HEK293 (cell line): ENCODE measurements around the gene KCNJ16.

Source experiments
- CTCF ChIA-PET: fragments of 350-600 bp; formaldehyde crosslinking; extraction: SDS; loops from one replicate; lab custom pipeline; 2021; ENCODE audit warnings: antibody characterized with exemption; lab: Yijun Ruan, JAX
- POLR2A ChIA-PET: fragments of 300-600 bp; formaldehyde crosslinking; extraction: SDS; loops from one replicate; lab custom pipeline; 2020; ENCODE audit warnings: antibody characterized with exemption, inconsistent platforms; lab: Yijun Ruan, JAX
- H3K27ac ChIP-seq: fragments of 200-500 bp; sonication (Bioruptor generic); 2 replicates; pipeline ENCODE4 v1.5.1; 2014; ENCODE audit warnings: low read depth, low read length, control low read depth, inconsistent platforms; ENCODE audit errors: extremely low read depth
- H3K36me3 ChIP-seq, 2 experiments: fragments of 200-500 bp in 1 of 2; sonication (Bioruptor generic) in 1 of 2; 1 replicate in 1 of 2; 2 replicates in 1 of 2; pipeline ENCODE4 v1.5.1; 2014 to 2017; ENCODE audit warnings: inconsistent platforms in 2 of 2, low read length in 2 of 2; ENCODE audit not compliant: control insufficient read depth in 2 of 2, insufficient read depth in 1 of 2
- H3K4me1 ChIP-seq: fragments of 200-500 bp; sonication (Bioruptor generic); 2 replicates; pipeline ENCODE4 v1.5.1; 2014; ENCODE audit warnings: mild to moderate bottlenecking, low read length, inconsistent platforms; ENCODE audit not compliant: control insufficient read depth, insufficient read depth
- H3K4me3 ChIP-seq: 2 replicates; pipeline ENCODE4 v1.5.1; 2011; ENCODE audit warnings: low read depth, mild to moderate bottlenecking, control low read depth, low read length, moderate library complexity
- H3K9me3 ChIP-seq: fragments of 200-500 bp; sonication (Bioruptor generic); 2 replicates; pipeline ENCODE4 v1.5.1; 2014; ENCODE audit warnings: low read depth, low read length, inconsistent platforms; ENCODE audit not compliant: control insufficient read depth, insufficient read depth
- KLF16 ChIP-seq: fragments of 450-650 bp; formaldehyde crosslinking; IDR thresholded peaks from 2 replicates; pipeline ENCODE4 v1.5.1; 2017; ENCODE audit warnings: missing biosample characterization, missing genetic modification characterization
- ZBTB8A ChIP-seq: fragments of 450-650 bp; formaldehyde crosslinking; IDR thresholded peaks from 2 replicates; pipeline ENCODE4 v1.5.1; 2016; ENCODE audit warnings: missing biosample characterization, missing genetic modification characterization
- ZNF214 ChIP-seq: fragments of 450-650 bp; formaldehyde crosslinking; IDR thresholded peaks from 2 replicates; pipeline ENCODE4 v1.5.1; 2017; ENCODE audit warnings: missing biosample characterization, mild to moderate bottlenecking, missing genetic modification characterization, borderline replicate concordance
- ZNF335 ChIP-seq: fragments of 450-650 bp; formaldehyde crosslinking; conservative IDR thresholded peaks from 2 replicates; pipeline ENCODE4 v1.5.1; 2016; ENCODE audit warnings: missing biosample characterization, missing genetic modification characterization
- ZNF433 ChIP-seq: fragments of 450-650 bp; formaldehyde crosslinking; IDR thresholded peaks from 2 replicates; pipeline ENCODE4 v1.5.1; 2016; ENCODE audit warnings: missing biosample characterization, missing genetic modification characterization, low read depth
- ZNF48 ChIP-seq: fragments of 450-650 bp; formaldehyde crosslinking; IDR thresholded peaks from 2 replicates; pipeline ENCODE4 v1.5.1; 2016; ENCODE audit warnings: missing biosample characterization, missing genetic modification characterization
- ZNF777 ChIP-seq: fragments of 450-650 bp; formaldehyde crosslinking; IDR thresholded peaks from 2 replicates; pipeline ENCODE4 v1.5.1; 2017; ENCODE audit warnings: missing biosample characterization, missing genetic modification characterization, borderline replicate concordance
- TF ChIP-seq, protein P1 (sequence below): fragments of 450-650 bp; formaldehyde crosslinking; conservative IDR thresholded peaks from 2 replicates; pipeline ENCODE4 v1.5.1; 2016; ENCODE audit warnings: low read depth, missing biosample characterization, missing genetic modification characterization
- TF ChIP-seq, protein P2 (sequence below): fragments of 450-650 bp; formaldehyde crosslinking; conservative IDR thresholded peaks from 2 replicates; pipeline ENCODE4 v1.5.1; 2016; ENCODE audit warnings: low read depth, missing biosample characterization, missing genetic modification characterization
- TF ChIP-seq, protein P3 (sequence below): fragments of 450-650 bp; formaldehyde crosslinking; IDR thresholded peaks from 2 replicates; pipeline ENCODE4 v1.5.1; 2016; ENCODE audit warnings: missing biosample characterization, missing genetic modification characterization
- TF ChIP-seq, protein P4 (sequence below): fragments of 450-650 bp; formaldehyde crosslinking; IDR thresholded peaks from 2 replicates; pipeline ENCODE4 v1.5.1; 2016; ENCODE audit warnings: missing biosample characterization, missing genetic modification characterization

Gene KCNJ16

GRCh38 chr17:70040336-70040735 is 34.7 kb upstream of the KCNJ16 start (continued):
- TF ChIP-seq, protein P1, sequence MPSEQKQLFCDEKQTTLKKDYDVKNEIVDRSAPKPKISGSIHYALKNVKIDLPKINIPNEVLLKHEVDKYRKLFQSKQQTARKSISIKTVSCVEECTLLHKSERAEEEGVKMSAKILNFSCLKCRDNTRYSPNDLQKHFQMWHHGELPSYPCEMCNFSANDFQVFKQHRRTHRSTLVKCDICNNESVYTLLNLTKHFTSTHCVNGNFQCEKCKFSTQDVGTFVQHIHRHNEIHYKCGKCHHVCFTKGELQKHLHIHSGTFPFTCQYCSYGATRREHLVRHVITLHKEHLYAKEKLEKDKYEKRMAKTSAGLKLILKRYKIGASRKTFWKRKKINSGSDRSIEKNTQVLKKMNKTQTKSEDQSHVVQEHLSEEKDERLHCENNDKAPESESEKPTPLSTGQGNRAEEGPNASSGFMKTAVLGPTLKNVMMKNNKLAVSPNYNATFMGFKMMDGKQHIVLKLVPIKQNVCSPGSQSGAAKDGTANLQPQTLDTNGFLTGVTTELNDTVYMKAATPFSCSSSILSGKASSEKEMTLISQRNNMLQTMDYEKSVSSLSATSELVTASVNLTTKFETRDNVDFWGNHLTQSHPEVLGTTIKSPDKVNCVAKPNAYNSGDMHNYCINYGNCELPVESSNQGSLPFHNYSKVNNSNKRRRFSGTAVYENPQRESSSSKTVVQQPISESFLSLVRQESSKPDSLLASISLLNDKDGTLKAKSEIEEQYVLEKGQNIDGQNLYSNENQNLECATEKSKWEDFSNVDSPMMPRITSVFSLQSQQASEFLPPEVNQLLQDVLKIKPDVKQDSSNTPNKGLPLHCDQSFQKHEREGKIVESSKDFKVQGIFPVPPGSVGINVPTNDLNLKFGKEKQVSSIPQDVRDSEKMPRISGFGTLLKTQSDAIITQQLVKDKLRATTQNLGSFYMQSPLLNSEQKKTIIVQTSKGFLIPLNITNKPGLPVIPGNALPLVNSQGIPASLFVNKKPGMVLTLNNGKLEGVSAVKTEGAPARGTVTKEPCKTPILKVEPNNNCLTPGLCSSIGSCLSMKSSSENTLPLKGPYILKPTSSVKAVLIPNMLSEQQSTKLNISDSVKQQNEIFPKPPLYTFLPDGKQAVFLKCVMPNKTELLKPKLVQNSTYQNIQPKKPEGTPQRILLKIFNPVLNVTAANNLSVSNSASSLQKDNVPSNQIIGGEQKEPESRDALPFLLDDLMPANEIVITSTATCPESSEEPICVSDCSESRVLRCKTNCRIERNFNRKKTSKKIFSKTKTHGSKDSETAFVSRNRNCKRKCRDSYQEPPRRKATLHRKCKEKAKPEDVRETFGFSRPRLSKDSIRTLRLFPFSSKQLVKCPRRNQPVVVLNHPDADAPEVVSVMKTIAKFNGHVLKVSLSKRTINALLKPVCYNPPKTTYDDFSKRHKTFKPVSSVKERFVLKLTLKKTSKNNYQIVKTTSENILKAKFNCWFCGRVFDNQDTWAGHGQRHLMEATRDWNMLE (tag by site-specific recombination) = no peak
- TF ChIP-seq, protein P2, sequence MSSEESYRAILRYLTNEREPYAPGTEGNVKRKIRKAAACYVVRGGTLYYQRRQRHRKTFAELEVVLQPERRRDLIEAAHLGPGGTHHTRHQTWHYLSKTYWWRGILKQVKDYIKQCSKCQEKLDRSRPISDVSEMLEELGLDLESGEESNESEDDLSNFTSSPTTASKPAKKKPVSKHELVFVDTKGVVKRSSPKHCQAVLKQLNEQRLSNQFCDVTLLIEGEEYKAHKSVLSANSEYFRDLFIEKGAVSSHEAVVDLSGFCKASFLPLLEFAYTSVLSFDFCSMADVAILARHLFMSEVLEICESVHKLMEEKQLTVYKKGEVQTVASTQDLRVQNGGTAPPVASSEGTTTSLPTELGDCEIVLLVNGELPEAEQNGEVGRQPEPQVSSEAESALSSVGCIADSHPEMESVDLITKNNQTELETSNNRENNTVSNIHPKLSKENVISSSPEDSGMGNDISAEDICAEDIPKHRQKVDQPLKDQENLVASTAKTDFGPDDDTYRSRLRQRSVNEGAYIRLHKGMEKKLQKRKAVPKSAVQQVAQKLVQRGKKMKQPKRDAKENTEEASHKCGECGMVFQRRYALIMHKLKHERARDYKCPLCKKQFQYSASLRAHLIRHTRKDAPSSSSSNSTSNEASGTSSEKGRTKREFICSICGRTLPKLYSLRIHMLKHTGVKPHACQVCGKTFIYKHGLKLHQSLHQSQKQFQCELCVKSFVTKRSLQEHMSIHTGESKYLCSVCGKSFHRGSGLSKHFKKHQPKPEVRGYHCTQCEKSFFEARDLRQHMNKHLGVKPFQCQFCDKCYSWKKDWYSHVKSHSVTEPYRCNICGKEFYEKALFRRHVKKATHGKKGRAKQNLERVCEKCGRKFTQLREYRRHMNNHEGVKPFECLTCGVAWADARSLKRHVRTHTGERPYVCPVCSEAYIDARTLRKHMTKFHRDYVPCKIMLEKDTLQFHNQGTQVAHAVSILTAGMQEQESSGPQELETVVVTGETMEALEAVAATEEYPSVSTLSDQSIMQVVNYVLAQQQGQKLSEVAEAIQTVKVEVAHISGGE (tag by site-specific recombination) = no peak
- no peak for TF ChIP-seq ZNF777
- no peak for TF ChIP-seq KLF16 (tag by site-specific recombination)

DNA sequence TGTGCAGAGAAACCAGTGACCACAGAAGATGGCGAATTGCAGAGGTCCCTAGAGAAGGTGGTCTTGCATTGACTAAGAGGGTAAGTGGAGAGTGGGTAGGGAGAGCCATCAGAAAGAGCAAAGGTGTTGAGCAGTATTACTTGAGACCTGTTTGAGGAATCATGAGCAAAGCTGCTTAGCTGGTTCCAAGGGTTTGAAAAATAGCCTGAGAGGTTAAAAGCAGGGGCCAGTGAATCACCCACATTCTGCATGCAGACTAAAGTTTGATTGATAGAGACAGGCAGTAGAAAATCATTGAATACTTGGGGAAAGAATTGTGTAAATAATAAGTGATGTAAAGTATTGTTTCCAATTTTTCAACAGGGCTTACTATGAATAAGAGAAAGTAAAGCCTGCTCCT is 34.0 kb upstream of the KCNJ16 start:
- Histone ChIP-seq H3K9me3 (no peaks in the 10 kb centered on the region), H3K4me3 (no peak overlapping the region), H3K4me1 (no peaks in the 10 kb centered on the region), H3K36me3 (no peaks in the 10 kb centered on the region), H3K27ac (no peak overlapping the region)
- ChIA-PET CTCF (no interaction called here), POLR2A (no interaction called here)
- no peak for TF ChIP-seq ZNF48 (tag by site-specific recombination)
- TF ChIP-seq, protein P3, sequence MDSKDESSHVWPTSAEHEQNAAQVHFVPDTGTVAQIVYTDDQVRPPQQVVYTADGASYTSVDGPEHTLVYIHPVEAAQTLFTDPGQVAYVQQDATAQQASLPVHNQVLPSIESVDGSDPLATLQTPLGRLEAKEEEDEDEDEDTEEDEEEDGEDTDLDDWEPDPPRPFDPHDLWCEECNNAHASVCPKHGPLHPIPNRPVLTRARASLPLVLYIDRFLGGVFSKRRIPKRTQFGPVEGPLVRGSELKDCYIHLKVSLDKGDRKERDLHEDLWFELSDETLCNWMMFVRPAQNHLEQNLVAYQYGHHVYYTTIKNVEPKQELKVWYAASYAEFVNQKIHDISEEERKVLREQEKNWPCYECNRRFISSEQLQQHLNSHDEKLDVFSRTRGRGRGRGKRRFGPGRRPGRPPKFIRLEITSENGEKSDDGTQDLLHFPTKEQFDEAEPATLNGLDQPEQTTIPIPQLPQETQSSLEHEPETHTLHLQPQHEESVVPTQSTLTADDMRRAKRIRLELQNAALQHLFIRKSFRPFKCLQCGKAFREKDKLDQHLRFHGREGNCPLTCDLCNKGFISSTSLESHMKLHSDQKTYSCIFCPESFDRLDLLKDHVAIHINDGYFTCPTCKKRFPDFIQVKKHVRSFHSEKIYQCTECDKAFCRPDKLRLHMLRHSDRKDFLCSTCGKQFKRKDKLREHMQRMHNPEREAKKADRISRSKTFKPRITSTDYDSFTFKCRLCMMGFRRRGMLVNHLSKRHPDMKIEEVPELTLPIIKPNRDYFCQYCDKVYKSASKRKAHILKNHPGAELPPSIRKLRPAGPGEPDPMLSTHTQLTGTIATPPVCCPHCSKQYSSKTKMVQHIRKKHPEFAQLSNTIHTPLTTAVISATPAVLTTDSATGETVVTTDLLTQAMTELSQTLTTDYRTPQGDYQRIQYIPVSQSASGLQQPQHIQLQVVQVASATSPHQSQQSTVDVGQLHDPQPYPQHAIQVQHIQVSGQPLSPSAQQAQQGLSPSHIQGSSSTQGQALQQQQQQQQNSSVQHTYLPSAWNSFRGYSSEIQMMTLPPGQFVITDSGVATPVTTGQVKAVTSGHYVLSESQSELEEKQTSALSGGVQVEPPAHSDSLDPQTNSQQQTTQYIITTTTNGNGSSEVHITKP (tag by site-specific recombination) = no peak
- no peak for TF ChIP-seq ZNF433 (tag by site-specific recombination)
- TF ChIP-seq, protein P4, sequence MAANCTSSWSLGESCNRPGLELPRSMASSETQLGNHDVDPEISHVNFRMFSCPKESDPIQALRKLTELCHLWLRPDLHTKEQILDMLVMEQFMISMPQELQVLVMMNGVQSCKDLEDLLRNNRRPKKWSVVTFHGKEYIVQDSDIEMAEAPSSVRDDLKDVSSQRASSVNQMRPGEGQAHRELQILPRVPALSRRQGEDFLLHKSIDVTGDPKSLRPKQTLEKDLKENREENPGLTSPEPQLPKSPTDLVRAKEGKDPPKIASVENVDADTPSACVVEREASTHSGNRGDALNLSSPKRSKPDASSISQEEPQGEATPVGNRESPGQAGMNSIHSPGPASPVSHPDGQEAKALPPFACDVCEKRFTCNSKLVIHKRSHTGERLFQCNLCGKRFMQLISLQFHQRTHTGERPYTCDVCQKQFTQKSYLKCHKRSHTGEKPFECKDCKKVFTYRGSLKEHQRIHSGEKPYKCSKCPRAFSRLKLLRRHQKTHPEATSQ = no peak
- TF ChIP-seq ZNF214 (tag by site-specific recombination) = no peak
- TF ChIP-seq ZBTB8A (tag by site-specific recombination) = no peak
- no peak for TF ChIP-seq ZNF335 (tag by site-specific recombination)
